ENCODE data around the gene TIGD6. TPM values are rescaled to one million over a fixed set of nuclear protein-coding genes. Genes with fewer than 3 reads are reported as not detected.

The TIGD6 gene
- total and polyA plus RNA-seq, 4 donors, result 3.0 to 5.0 (median 4.2) TPM

- Histone ChIP-seq H3K27ac (ENCODE audit: low read depth in 1 of 2, low read length in 1 of 2) (no peak overlapping the region), H3K9ac (ENCODE audit: insufficient read depth in 1 of 2, low read length in 2 of 2) (no peak overlapping the region)
- WGBS, 2 donors, result 93 to 98% methylated on average over 4 of the region's 4 CpGs
Measured at GRCh38 chr5:150026682-150027172, 26.3 kb upstream of the TIGD6 start.

DNA sequence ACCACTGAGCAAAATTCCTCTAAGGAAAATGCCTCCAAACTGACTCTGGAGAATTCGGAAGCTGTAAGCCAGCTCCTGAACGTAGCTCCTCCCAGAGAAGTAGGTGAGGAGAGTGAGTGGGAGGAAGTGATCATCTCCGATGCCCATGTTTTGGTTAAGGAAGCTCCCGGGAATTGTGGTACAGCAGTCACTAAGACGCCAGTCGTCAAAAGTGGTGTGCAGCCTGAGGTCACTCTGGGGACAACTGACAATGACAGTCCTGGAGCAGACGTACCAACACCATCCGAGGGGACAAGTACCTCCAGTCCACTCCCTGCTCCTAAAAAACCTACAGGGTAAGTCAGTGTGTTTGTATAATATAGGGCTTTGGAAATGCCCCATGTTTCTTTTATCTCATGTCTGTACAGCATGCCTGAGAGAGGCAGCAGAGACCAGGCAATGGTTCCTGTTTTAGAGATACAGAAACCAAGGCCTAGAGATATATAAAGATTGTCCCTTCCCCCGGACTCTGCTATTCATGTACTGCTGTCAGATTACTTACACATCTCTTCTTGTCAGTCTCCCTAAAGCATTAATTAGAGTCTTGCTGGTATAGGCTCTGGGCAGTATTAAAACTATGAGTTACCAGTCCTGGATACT, 24.0 kb upstream of the TIGD6 start:
- Histone ChIP-seq H3K9ac (ENCODE audit: insufficient read depth in 1 of 2, low read length in 2 of 2) (no peak overlapping the region), H3K4me1 (ENCODE audit: control insufficient read depth in 5 of 5, insufficient read depth in 5 of 5, low read length in 5 of 5) (peaks cover 0 to 31% (median under 1%) of the 10 kb centered on the region in 5 donors), H3K36me3 (ENCODE audit: control insufficient read depth in 4 of 4, insufficient read depth in 4 of 4, low read length in 4 of 4) (peaks cover 8 to 48% (median 35%) of the 10 kb centered on the region in 4 donors), H3K27me3 (ENCODE audit: control insufficient read depth in 3 of 3, insufficient read depth in 3 of 3, low read length in 2 of 3) (no peaks in the 10 kb centered on the region), H3K4me3 (no peak overlapping the region), H3K9me3 (ENCODE audit: control insufficient read depth in 4 of 4, insufficient read depth in 3 of 4, low read length in 3 of 4) (no peaks in the 10 kb centered on the region), H3K27ac (ENCODE audit: low read depth in 1 of 2, low read length in 1 of 2) (peak overlapping the region; percentile 4 to 73)
- no peak for TF ChIP-seq CTCF (IDR thresholded peaks at IDR 0.05; ENCODE audit: control extremely low read depth, extremely low read depth)
- WGBS, 2 donors, result 63 to 77% methylated on average over 9 of the region's 9 CpGs
- no peak for ATAC-seq (ENCODE audit: insufficient read depth, low FRiP score)
- DNase-seq, result peak in 1 of 3 donors; percentile 7

More at GRCh38 chr5:150026682-150027172, 26.3 kb upstream of the TIGD6 start:
- no peak overlapping the region for H3K4me3 ChIP-seq
- no peak for ATAC-seq (ENCODE audit: insufficient read depth, low FRiP score)
- peaks cover 0 to 19% (median 4%) of the 10 kb centered on the region in 5 donors for H3K4me1 ChIP-seq (ENCODE audit: control insufficient read depth in 5 of 5, insufficient read depth in 5 of 5, low read length in 5 of 5)
- TF ChIP-seq CTCF (IDR thresholded peaks at IDR 0.05; ENCODE audit: control extremely low read depth, extremely low read depth), result no peak
- no peaks in the 10 kb centered on the region for H3K9me3 ChIP-seq (ENCODE audit: control insufficient read depth in 4 of 4, insufficient read depth in 3 of 4, low read length in 3 of 4)
- no peaks in the 10 kb centered on the region for H3K27me3 ChIP-seq (ENCODE audit: control insufficient read depth in 3 of 3, insufficient read depth in 3 of 3, low read length in 2 of 3)
- H3K36me3 ChIP-seq (ENCODE audit: control insufficient read depth in 4 of 4, insufficient read depth in 4 of 4, low read length in 4 of 4), result peaks cover 11 to 39% (median 32%) of the 10 kb centered on the region in 4 donors
- no peak for DNase-seq

DNA sequence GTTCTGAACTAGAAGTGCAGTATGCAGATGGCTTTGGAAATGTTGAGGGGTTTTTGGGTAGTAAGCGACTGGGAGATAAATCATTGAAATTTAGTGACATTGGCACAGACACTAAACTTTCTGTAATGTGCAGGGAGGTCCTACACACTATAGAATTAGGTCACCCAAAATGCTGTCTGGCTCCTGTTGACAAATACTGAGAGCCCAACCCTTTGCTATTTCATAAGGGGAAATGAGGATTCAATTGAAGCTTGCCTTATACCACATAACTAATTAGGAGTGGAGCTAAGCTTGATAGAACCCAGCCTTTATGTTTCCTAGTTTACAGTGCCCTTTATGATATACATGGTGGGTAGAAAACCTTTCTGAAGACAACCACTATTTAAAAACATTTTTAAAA, 22.7 kb upstream of the TIGD6 start:
- no peak for ATAC-seq (ENCODE audit: insufficient read depth, low FRiP score)
- Histone ChIP-seq H3K9me3 (ENCODE audit: control insufficient read depth in 4 of 4, insufficient read depth in 3 of 4, low read length in 3 of 4) (no peaks in the 10 kb centered on the region), H3K4me3 (no peak overlapping the region), H3K36me3 (ENCODE audit: control insufficient read depth in 4 of 4, insufficient read depth in 4 of 4, low read length in 4 of 4) (peaks cover 18 to 56% (median 39%) of the 10 kb centered on the region in 4 donors), H3K9ac (ENCODE audit: insufficient read depth in 1 of 2, low read length in 2 of 2) (no peak overlapping the region), H3K27me3 (ENCODE audit: control insufficient read depth in 3 of 3, insufficient read depth in 3 of 3, low read length in 2 of 3) (no peaks in the 10 kb centered on the region), H3K27ac (ENCODE audit: low read depth in 1 of 2, low read length in 1 of 2) (peak overlapping the region; percentile 22 to 88), H3K4me1 (ENCODE audit: control insufficient read depth in 5 of 5, insufficient read depth in 5 of 5, low read length in 5 of 5) (peaks cover 0 to 31% (median 0%) of the 10 kb centered on the region in 5 donors)
- TF ChIP-seq CTCF (IDR thresholded peaks at IDR 0.05; ENCODE audit: control extremely low read depth, extremely low read depth), result no peak
- WGBS, 2 donors, result 91 to 96% methylated on average over 1 of the region's 1 CpG
- DNase-seq, result no peak

Measured in lung (tissue), 12 donors.